HG03064 (cell line): Measurements from ENCODE around the gene PACS1.
"Not testable (repeated sequence)": the region's sequence is repeated elsewhere in the genome, so short reads cannot be mapped to it uniquely, and the experiment has no call there.

Source experiments
- ATAC-seq: cut with Tn5 transposase; IDR thresholded peaks from one replicate; pipeline ENCODE4 v1.9.1; 2021; ENCODE audit warnings: low read depth; ENCODE audit not compliant: unreplicated experiment

PACS1 gene

DNA sequence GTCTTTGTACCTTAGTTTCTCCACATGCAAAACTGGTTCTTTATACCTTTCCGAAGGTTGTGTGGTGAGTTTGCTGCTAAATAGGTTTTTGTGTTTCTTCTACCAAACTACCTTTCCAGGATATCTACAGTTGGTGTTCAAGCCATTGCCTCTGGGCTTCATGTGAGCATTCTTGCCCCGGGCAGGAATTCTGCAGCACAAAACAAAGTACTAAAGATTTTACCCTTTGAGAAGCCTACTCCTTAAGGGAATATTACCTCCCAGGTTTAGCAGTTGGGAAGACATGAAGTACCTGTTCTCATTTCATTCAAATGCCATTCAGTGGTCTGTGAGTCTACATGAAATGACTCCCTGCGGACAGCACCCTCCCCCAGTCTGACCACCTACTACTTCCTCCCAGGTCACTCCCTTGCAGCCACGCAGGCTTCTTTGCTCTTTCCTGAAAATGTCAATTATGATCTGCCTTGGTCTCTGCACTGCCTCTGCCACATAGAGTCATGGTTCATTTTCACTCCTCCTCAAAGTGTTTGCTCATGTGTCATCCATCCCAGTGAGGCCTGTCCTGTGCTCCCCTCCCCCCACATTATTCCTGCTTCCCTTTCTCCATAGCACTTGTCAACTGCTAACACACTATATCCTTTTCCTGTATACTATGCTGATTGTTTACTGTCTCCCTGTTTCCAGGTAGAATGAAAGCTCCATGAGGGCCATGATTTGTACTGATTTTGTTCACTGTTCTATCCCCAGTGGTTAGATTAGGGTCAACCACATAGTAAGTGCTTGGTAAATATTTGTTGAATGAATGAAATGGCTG lies 36.9 kb downstream of the PACS1 start:
- no peak for ATAC-seq

DNA sequence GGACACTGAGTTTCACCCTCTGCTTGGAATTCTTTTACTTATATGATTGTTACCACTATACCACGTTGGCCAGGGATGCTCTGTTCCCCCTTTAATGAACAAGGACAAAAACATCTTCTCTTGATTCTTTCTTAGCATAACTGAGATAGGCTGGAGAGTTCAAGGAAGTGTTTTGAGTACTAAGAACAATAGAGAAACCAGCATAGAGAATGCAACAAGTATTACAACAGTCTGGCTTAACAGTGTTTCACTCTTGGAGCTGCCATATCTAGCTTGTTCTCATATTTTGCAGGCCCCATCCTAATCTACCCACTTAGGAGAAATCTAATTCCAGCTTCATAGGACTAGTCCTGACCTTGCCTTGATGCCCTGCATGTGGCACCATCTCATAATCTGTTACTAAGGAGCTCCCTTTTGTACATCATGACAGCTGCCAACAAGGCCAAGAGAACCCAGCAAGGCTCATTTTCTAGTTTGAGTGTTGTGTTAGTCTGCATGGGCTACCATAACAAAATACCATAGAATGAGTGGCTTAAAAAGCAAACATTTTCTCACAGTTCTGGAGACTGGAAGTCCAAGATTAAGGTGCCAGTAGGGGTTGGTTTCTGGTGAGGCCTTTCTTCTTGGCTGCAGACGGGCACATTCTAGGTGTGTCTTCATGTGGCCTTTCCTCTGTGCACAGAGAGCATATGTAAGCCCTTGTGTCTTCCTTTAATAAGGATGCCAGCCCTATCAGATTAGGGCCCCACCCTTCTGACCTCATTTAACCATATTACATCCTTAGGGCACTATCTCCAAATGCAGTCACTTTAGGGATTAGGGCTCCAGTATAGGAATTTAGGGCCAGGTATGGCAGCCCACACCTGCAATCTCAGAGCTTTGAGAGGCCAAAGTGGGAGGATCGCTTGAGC lies 37.8 kb downstream of the PACS1 start:
- ATAC-seq: no peak

DNA sequence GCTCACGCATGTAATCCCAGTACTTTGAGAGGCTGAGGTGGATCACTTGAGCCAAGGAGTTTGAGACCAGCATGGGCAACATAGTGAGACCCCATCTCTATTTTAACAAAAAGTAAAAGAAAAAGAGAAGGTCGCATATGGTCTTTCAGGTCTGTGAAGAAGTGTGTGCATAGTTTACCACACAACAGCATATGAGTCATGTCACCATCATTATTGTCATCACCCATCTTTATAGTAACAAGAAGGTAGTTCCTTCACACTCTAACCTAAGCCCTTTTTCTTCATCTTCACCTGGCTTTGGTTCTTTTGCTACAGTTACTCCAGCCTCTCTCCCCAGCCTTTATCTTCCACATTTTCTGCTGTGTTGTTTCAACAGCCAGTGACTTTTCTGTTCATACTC lies 39.2 kb downstream of the PACS1 start:
- no peak for ATAC-seq

- ATAC-seq: no peak
Observed at GRCh38 chr11:66111158-66111557, 41.1 kb downstream of the PACS1 start.

DNA sequence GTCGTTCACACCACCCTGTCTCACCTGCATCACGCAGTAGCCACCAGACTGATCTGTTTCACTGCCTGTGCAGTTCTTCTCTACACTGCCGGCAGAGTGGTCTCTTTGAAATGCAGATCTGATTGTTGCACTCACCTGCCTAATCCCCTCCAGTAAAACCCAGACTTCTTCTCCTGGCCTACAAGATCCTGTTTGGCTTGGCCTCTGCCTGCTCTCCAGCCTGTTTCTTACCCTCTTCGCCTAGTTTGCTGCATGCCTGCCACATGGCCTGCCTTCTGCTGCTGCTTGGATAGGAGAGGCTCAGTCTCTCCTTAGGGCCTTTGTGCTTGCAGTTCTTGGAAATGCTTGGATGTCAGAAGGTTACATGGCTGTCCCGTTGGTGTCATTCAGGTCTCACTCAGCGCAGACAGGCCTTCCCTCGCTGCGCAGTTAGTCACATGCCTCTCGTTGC lies 42.0 kb downstream of the PACS1 start:
- no peak for ATAC-seq

GRCh38 chr11:66112601-66113499 lies 42.8 kb downstream of the PACS1 start:
- no peak for ATAC-seq

DNA sequence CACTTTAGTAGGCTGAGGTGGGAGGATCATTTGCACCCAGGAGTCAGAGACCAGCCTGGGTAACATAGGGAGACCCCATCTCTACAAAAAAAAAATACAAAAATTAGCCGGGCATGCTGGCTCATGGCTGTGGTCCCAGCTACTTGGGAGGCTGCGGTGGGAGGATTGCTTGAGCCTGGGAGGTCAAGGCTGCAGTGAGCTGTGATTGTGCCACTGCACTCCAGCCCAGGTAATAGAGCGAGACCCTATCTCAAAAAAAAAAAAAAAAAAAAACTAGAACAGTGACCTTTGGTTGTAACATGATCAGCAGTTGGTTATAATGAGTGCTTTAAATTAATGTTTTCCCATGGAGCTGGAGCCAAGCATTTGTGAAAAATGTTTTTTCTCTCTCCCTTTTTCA lies 44.9 kb downstream of the PACS1 start:
- ATAC-seq: not testable (repeated sequence)

DNA sequence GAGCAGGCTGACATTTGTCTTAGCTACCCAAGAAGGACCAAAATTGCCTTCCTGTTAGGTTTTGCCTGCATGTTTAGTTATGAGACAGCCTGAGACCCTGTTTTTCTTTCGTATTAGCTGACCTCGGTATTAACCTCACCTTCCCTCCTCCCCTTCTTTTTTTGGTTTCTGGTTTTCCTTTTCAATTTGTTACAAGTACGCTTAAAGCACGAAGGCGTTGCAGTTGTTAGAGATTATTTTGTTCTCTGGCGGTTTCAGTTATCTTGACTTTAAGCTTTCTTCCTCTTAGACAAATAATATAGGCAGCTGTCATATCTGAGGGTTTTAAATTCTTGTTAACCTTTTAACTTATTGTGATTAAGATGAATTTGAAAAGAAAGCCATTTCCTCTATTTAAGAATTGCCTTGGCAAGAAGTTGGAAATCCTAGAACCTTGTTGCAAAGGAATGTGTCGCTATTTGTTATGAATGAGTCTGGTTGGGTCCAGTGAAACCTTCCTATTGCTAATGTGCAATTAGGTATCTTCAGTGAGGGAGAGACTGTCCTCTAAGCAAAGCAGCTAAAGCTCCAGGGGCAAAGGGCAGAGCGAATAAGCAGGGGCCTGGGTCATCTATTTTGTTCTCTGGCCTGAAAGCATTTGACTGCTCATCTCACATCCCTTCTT lies 45.7 kb downstream of the PACS1 start:
- ATAC-seq: no peak

GRCh38 chr11:66116576-66117361 lies 46.7 kb downstream of the PACS1 start:
- ATAC-seq: no peak

DNA sequence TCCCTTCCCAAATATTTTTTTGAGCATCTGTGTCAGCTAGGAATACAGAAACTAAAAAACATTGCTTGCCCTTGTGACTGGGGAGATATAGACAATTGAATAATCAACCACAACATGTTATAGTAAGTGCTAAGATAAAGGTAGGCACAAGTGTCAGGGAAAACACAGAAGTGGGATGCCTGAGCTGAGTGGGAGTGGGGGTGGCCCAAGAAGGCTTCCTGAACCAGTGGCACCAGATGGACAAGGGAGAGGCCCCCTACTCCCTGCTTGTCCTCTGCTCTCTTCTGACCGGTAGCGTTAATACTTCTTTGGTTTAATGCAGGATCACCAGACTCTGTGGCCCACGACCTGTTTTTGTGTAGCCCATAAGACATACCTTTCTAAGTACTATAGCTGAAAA lies 48.8 kb downstream of the PACS1 start:
- ATAC-seq: no peak

DNA sequence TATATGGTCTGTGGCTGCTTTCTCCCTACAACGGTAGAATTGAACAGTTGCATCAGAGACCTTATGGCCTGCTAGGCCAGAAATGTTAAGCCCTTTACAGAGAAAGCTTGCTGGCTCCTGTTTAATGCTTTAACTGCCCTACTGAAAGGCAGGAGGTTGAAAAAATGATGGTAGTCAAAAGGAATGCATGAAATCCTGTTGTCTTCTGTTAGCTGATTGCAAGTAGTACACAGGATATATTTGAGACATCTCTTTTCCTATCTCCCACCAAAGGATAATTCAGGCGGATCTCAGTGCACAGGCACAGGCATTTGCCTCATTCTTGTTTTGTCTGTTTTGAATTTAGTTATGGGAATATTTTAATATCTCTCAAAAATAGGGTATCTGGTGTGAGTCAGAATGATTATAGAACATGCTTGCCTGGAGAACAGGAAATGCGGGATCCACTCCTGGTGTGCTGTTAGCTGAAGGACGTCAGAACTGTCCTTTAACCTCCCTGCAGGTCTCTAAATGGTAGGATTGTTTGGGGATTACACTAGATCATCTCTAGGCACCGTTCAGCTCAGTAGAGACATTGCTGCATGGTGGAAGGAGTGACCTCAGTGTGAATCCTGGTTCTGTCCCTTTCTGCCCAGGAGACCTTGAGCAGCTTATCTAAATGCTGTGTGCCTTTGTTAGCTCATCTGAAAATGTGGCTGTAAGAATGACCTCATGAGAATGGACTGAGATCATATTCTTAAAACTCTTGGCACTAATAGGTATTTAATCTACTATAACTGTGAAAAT lies 49.5 kb downstream of the PACS1 start:
- no peak for ATAC-seq

GRCh38 chr11:66121466-66121865 lies 51.4 kb downstream of the PACS1 start:
- ATAC-seq: no peak

- ATAC-seq: no peak
Observed at GRCh38 chr11:66123902-66124301, 53.8 kb downstream of the PACS1 start.

DNA sequence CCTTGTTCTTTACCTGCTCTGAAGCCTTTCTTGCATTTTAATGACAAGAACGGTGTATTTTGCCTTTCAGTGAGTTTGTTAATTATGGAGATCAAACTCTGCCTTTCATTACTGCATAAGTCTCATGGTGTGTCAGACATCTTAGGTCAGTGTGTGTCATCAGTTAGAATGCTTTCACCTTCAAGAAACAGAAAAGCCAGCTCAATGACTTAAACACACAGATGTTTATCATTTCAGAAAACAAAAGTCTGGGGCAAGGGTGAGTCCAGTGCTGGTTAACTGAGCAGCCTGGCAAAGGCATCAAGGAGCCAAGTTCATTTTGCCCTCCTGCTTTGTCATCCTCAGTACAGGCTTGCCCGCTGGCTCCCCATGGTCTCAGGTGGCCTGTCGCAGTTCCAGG lies 54.5 kb downstream of the PACS1 start:
- ATAC-seq: no peak

DNA sequence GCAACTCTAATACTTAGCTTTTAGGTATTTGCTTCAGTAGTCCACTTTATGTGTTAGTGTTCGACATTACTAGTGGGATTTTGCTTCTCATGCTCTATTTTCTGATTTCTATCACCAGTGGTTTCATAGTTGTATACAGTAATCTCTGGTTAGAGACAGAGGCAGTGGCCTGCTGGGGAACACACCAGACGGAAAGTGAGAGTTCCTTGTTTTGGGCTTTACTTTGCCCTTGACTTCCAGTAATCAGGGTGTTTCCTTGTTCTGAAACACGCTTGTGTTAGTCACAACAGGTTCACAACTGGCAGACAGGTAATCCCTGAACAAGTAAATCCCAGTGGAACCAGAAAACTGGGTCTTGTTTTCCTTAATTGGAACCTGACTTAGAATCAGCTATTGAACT lies 56.0 kb downstream of the PACS1 start:
- no peak for ATAC-seq

- peak; percentile 52 for ATAC-seq
Observed at GRCh38 chr11:66126808-66127555, 56.9 kb downstream of the PACS1 start.

DNA sequence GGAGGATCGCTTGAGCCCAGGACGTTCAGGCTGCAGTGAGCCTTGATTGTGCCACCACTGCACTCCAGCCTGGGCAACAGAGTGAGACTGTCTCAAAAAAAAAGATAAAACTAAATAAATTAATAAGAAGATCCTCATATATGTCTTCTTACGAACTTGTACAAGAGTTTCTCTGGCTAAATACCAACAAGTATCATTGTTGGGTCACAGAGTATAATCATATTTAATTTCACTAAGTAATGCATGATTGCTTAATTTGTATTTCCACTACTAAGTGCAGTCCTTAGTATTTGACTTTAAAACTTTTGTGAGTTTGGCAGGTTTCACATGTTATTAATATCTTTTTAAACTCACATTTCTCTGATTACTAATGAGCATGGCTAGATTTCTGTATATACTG lies 60.9 kb downstream of the PACS1 start:
- ATAC-seq: no peak
